Measurements from ENCODE around the gene GSS.

- TF ChIP-seq CTCF (IDR thresholded peaks at IDR 0.05) (no peak), POLR2A (IDR thresholded peaks at IDR 0.05) (no peak)
Measured at GRCh38 chr20:35004051-35004725, 48.6 kb upstream of the GSS start.

All from esophagus squamous epithelium (tissue), 4 donors.